ENCODE data around the gene PAX6. TPM values are rescaled to one million over a fixed set of nuclear protein-coding genes. Genes with fewer than 3 reads are reported as not detected.

Gene PAX6
- total and polyA plus RNA-seq, 2 of the 13 experiments (the other 11 are each of a cell fraction or from before 2014, with no cell fraction given): 0.15 to 1.1 TPM

- H3K9me3 ChIP-seq (ENCODE audit: low read length): no peaks in the 10 kb centered on the region
- POLR2A ChIA-PET: no interaction called here
- no peaks in the 10 kb centered on the region; the same call in 1 of the 2 replicates for H4K20me1 ChIP-seq (ENCODE audit: insufficient read depth, low read length)
- TF ChIP-seq TEF (CRISPR knock-in tag; IDR thresholded peaks at IDR 0.05) (no peak), PAXIP1 (CRISPR knock-in tag; conservative IDR thresholded peaks at IDR 0.05) (no peak), ZNF773 (CRISPR knock-in tag; IDR thresholded peaks at IDR 0.05; ENCODE audit: borderline replicate concordance) (no peak), XBP1 (CRISPR knock-in tag; IDR thresholded peaks at IDR 0.05) (no peak), ZMYM2 (CRISPR knock-in tag; IDR thresholded peaks at IDR 0.05) (no peak), POLR2G (IDR thresholded peaks at IDR 0.05; ENCODE audit: low read depth, low read length) (no peak), XRCC5 (optimal IDR thresholded peaks at IDR 0.05; ENCODE audit: low read length) (no peak), ZBTB7B (CRISPR knock-in tag; IDR thresholded peaks at IDR 0.05) (no peak), ZNF230 (CRISPR knock-in tag; IDR thresholded peaks at IDR 0.05) (no peak), ATF6 (CRISPR knock-in tag; conservative IDR thresholded peaks at IDR 0.05) (no peak)
- no peak overlapping the region for H3K4me2 ChIP-seq (ENCODE audit: low read depth, low read length)
- CTCF ChIA-PET (ENCODE audit: low intra/inter-chr PET ratio, low total read pairs): no interaction called here
- H3K27me3 ChIP-seq (ENCODE audit: control insufficient read depth in 1 of 2, insufficient read depth in 2 of 2, low read length in 2 of 2): peaks cover 12 to 84% of the 10 kb centered on the region in 2 experiments
- no peaks in the 10 kb centered on the region for H3K36me3 ChIP-seq (replicated peaks in 1 of 2; ENCODE audit: control insufficient read depth in 1 of 2, insufficient read depth in 2 of 2, low read length in 2 of 2)
- intact Hi-C loops (cut with micrococcal nuclease; ENCODE audit: unreplicated experiment): no loop called here
- no TSS peak for BruUV-seq (replicated peaks)
- H3K27ac ChIP-seq (ENCODE audit: extremely low read length, insufficient read depth, low read length): no peak overlapping the region
- no peak overlapping the region for H3K9ac ChIP-seq (ENCODE audit: insufficient read depth, low read depth, low read length)
- 38% methylated on average over 22 of the region's 24 CpGs for WGBS (ENCODE audit: low lambda C conversion rate)
- H3K79me2 ChIP-seq (ENCODE audit: insufficient read depth, low read length): no peaks in the 10 kb centered on the region
- in situ Hi-C loops (cut with HindIII; ENCODE audit: extremely low pct_ligation_motif_present, low pct_unique_long_range_greater_than_20kb): loop anchor here (10.0 kb wide), 1 partner anchor 339 kb away; no protein-coding TSS in a partner anchor
- DNase-seq (ENCODE audit: low spot score) (no peak), FAIRE-seq (no peak), ATAC-seq (no peak)
- H2AFZ ChIP-seq (ENCODE audit: low read length): no peak overlapping the region
- 0 out of 2 replicates have a peak, but pooled peaks cover 8% of the 10 kb centered on the region for H3K4me1 ChIP-seq (ENCODE audit: insufficient read depth, low read length)
- H3K4me3 ChIP-seq (replicated peaks in 1 of 3; ENCODE audit: insufficient read depth in 1 of 3, low read depth in 2 of 3, low read length in 3 of 3): no peak overlapping the region
Measured at GRCh38 chr11:31823644-31824331, 12.7 kb upstream of the PAX6 start.
